HG02642 (cell line): Measurements from ENCODE around the gene KRT16.
"Not testable (repeated sequence)": the region's sequence is repeated elsewhere in the genome, so short reads cannot be mapped to it uniquely, and the experiment has no call there.

Experiments used
- ATAC-seq: cut with Tn5 transposase; IDR thresholded peaks from one replicate; pipeline ENCODE4 v1.9.1; 2021; ENCODE audit warnings: mild to moderate bottlenecking; ENCODE audit not compliant: unreplicated experiment, poor library complexity

KRT16 gene

GRCh38 chr17:41589301-41589700 lies 23.3 kb downstream of the KRT16 start:
- no peak for ATAC-seq

DNA sequence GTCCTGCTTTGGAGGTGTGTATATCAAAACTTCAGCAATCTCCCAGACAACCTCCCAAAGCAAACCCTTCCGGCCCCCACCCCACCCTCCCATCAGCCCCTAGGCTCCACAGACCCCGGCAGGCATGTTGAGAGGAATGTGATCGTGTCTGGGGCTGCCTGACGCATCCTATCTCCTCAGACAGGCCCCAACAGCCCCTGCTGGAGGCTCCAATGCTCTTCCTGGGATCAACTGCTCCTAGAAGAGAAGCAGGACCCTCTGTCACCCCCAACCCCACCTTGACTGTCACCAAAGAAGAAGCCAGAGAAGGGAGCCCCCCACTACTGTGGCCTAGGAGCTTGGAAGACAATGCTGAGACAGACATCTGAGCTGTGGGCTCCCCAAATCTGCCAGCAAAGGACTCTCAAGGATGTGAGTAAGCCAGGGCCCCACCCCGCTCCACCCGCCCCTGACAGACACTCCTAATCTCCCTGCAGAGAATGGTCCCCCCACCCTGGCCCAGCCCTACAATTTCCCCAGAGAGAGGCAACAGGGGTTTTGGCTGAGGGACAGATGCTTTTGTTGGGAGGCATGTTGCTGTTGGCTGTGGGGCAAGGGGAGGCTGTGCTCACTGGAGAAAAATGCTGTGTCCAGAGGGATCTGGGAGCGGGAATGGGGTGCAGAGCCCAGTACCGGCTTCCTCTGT lies 24.3 kb downstream of the KRT16 start:
- ATAC-seq = no peak

GRCh38 chr17:41586863-41587495 lies 25.6 kb downstream of the KRT16 start, which contains the start of gene KRT14:
Gene KRT14 (minus strand): TSS chr17:41586895. CDS start chr17:41586834, 61 bp downstream.
- no peak for ATAC-seq

DNA sequence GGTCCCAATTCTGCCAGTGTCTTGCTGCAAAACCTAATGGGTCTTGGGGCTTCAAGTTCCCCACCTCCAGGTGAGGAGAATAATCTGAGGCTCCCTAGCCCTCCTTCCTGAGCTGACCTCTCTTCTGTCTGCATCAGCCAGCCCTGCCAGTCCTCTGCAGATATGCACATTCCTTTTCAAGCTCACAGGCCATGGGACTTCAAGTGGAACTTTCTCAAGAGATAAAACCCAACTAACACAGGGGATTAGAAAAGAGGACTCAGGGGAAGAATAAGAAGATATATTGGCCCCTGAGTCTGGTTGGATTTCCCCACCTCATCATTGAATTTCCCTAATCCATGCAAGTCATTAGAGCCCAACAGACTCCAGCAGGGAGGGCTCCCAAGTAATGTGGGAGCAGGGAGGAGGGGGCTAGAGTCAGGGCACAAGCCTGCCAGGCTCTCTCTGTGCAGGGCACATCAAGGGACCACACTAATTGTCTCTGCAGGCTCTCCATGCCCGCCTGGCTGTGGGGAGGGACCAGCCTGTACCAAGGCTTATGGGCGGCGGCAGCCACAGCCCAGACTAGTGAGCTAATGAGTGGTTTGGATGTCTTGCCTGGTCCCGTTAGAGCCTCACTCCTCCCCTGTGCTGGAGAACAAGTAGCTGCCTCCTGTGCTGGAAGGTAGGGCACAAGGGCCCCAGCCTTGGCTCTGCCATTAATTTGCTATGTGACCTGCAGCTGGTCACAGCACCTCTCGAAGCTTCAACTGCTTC lies 27.1 kb downstream of the KRT16 start:
- no peak for ATAC-seq

GRCh38 chr17:41584331-41584927 lies 28.1 kb downstream of the KRT16 start:
- not testable (repeated sequence) for ATAC-seq

GRCh38 chr17:41583137-41584127 lies 29.1 kb downstream of the KRT16 start:
- ATAC-seq = no peak

GRCh38 chr17:41582061-41582968 lies 30.3 kb downstream of the KRT16 start:
- not testable (repeated sequence) for ATAC-seq

GRCh38 chr17:41581366-41582060 lies 31.1 kb downstream of the KRT16 start:
- ATAC-seq = no peak

- no peak for ATAC-seq
These were observed 31.7 kb downstream of the KRT16 start for GRCh38 chr17:41580687-41581365.

- ATAC-seq = no peak
These were observed 32.4 kb downstream of the KRT16 start for GRCh38 chr17:41580244-41580575.

GRCh38 chr17:41579484-41580243 lies 32.9 kb downstream of the KRT16 start:
- no peak for ATAC-seq

- ATAC-seq = no peak
These were observed 33.6 kb downstream of the KRT16 start for GRCh38 chr17:41578971-41579370.

DNA sequence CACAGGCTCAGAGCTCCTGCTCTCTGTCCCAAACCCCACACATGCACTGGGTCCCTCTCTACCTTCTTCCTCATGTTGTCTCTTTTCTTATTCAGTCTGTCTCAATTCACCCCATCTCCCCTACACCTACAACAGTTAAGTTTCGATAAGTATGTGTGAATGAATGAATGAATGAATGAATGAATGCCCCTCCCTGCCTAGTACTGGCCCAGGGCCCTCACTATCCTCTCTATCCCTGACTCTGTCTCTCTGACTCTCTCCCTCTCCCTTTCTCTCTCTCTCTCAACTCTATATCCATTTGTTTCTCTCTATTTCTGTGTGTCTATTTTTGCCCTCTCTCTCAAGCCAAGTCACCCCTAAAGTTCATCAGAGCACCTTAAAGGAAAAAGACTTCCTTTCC lies 34.0 kb downstream of the KRT16 start:
- no peak for ATAC-seq

- not testable (repeated sequence) for ATAC-seq
These were observed 35.8 kb downstream of the KRT16 start for GRCh38 chr17:41576740-41577139.

DNA sequence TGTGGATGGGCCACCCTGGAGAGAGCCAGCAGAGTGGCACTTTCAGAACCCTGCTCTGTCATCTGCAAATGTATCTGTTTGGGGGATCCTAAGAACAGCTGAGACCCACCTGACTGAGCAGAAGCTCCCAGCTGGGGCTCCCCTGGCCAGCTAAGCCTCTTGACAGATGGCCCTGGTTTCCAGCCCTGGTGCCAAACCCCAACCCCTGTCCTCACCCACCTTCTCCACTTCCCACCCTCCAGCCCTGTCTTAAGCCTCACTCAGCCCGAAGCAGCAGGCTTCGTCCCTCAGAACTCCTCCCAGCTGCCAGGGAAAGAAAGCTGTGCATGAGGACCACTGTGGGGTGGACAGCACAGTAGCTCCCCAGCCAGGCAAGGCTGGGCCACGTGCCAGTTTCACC lies 37.2 kb downstream of the KRT16 start:
- ATAC-seq = no peak

DNA sequence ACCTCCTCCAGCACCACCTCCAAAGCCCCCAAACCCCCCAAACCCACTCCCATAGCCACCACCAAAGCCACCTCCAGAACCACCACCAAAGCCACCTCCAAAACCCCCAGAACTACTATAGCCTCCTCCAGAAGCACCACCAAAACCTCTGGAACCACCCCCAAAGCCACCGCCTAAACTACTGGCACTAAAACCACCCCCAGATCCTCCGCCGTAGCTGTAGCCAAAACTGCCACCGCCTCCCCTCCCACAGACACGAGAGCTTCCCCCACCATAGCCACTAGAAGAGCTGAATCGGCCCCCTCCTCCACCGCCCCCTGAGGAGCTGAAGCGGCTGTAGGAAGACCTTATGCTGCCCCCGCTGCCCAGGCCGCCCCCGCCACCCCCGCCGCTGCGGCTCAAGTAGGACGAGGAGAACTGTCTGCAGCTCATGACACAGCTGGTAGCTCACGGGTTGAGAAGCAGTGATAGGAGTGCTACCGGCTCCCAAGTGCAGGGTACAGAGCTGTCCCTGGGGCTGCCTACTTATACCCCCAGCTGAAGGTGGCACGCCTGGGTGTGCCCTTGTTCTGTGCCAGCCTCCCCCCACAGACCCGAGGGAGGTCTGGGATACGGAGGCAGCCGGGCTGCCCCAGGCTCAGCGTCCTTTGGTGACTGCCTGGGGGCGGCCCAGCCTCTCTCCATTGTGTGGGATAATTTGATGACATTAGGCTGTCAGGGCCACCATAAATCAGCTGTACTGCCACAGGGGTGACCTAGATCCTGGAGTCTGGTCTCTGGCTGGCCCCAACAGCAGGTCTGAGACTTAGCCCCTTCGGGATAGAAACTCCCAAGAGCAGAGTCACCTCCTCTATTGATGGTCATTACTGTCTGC lies 40.8 kb downstream of the KRT16 start, which contains the start of gene KRT9:
Gene KRT9, minus strand, starts transcription at position 499 of the 874 bp plus-strand sequence. Its CDS starts 67 bp downstream, at position 432.
- ATAC-seq = no peak
